BJ (cell line): ENCODE results near the gene RIPOR3. TPM values are rescaled to one million over a fixed set of nuclear protein-coding genes. Genes with fewer than 3 reads are reported as not detected.
"Not testable (repeated sequence)": the region's sequence is repeated elsewhere in the genome, so short reads cannot be mapped to it uniquely, and the experiment has no call there.

Experiments used
- CTCF ChIA-PET: fragments of 350-600 bp; formaldehyde crosslinking; extraction: SDS; loops from one replicate; lab custom pipeline; 2021; ENCODE audit warnings: antibody characterized with exemption, inconsistent platforms; lab: Yijun Ruan, JAX
- POLR2A ChIA-PET: fragments of 300-600 bp; sonication (Branson Sonifier 250); formaldehyde crosslinking; extraction: SDS; loops from one replicate; lab custom pipeline; 2021; ENCODE audit warnings: antibody characterized with exemption; lab: Charles Lee
- DNase-seq: peaks from one replicate; pipeline ENCODE4 v3.0.0-alpha.2; 2011; ENCODE audit warnings: low read depth
- H3K27me3 ChIP-seq: 2 replicates; pipeline ENCODE4 v1.6.0; 2011; ENCODE audit warnings: low read length; ENCODE audit not compliant: control insufficient read depth, insufficient read depth
- H3K36me3 ChIP-seq: 2 replicates; pipeline ENCODE4 v1.5.1; 2011; ENCODE audit warnings: low read length; ENCODE audit not compliant: control insufficient read depth, insufficient read depth
- H3K4me3 ChIP-seq: 2 replicates; pipeline ENCODE4 v1.5.1; 2011; ENCODE audit warnings: low read depth, mild to moderate bottlenecking, control low read depth, low read length
- CTCF ChIP-seq: IDR thresholded peaks from 2 replicates; pipeline ENCODE4 v1.5.1; 2011; ENCODE audit warnings: low read depth, mild to moderate bottlenecking, control low read depth, inconsistent platforms, low read length, moderate library complexity; ENCODE audit not compliant: insufficient read depth
- polyA plus RNA-seq: library from polyadenylated mRNA; depleted of rRNA; stranded (reverse); fragments of >200 nt; gene quantifications from 2 replicates; pipeline ENCODE4 v1.2.3, GENCODE V29; 2011

RIPOR3 gene
- polyA plus RNA-seq, 1 experiment: 1.2 TPM

GRCh38 chr20:50624351-50625016 lies 66.9 kb downstream of the RIPOR3 start:
- ChIA-PET CTCF (interaction anchor here (1.3 to 4.3 kb wide), 7 partner anchors 15 to 164 kb away, joined by 6 to 45 read pairs (median 27); no protein-coding TSS in a partner anchor), POLR2A (no interaction called here)
- Histone ChIP-seq H3K4me3 (no peak overlapping the region), H3K27me3 (no peaks in the 10 kb centered on the region), H3K36me3 (no peaks in the 10 kb centered on the region)
- no peak for DNase-seq
- TF ChIP-seq CTCF: no peak

- Histone ChIP-seq H3K36me3 (no peaks in the 10 kb centered on the region), H3K4me3 (no peak overlapping the region), H3K27me3 (no peaks in the 10 kb centered on the region)
- no peak for DNase-seq
- ChIA-PET POLR2A (no interaction called here), CTCF (interaction anchor here (1.2 to 1.5 kb wide), 2 partner anchors 10 to 13 kb away, joined by 3 read pairs; no protein-coding TSS in a partner anchor)
- no peak for TF ChIP-seq CTCF
Observed at GRCh38 chr20:50621068-50621665, 70.2 kb downstream of the RIPOR3 start.

GRCh38 chr20:50620459-50620858 lies 70.9 kb downstream of the RIPOR3 start:
- POLR2A ChIA-PET, CTCF ChIA-PET, H3K27me3 ChIP-seq, H3K36me3 ChIP-seq, H3K4me3 ChIP-seq, DNase-seq: not testable (repeated sequence)

- ChIA-PET CTCF (no interaction called here), POLR2A (interaction anchor here (0.9 kb wide), 1 partner anchor 135 kb away, joined by 8 read pairs; no protein-coding TSS in a partner anchor)
- Histone ChIP-seq H3K27me3 (no peaks in the 10 kb centered on the region), H3K4me3 (no peak overlapping the region), H3K36me3 (no peaks in the 10 kb centered on the region)
- no peak for DNase-seq
- no peak for TF ChIP-seq CTCF
Observed at GRCh38 chr20:50618537-50618936, 72.8 kb downstream of the RIPOR3 start.

- Histone ChIP-seq H3K36me3 (no peaks in the 10 kb centered on the region), H3K27me3 (no peaks in the 10 kb centered on the region), H3K4me3 (no peak overlapping the region)
- no peak for DNase-seq
- no peak for TF ChIP-seq CTCF
- POLR2A ChIA-PET: no interaction called here
- CTCF ChIA-PET: interaction anchor here (0.9 to 1.7 kb wide), 4 partner anchors 9 to 19 kb away, joined by 3 to 8 read pairs (median 4); no protein-coding TSS in a partner anchor
Observed at GRCh38 chr20:50617022-50617421, 74.3 kb downstream of the RIPOR3 start.
